ENCODE measurements around the gene COL4A1. TPM values are rescaled to one million over a fixed set of nuclear protein-coding genes. Genes with fewer than 3 reads are reported as not detected.
A peak's percentile ranks its signal among the peaks of the same experiment; 100 is the strongest.

Gene COL4A1
- total RNA-seq, 1 donor from 2014 or later: 756 TPM

DNA sequence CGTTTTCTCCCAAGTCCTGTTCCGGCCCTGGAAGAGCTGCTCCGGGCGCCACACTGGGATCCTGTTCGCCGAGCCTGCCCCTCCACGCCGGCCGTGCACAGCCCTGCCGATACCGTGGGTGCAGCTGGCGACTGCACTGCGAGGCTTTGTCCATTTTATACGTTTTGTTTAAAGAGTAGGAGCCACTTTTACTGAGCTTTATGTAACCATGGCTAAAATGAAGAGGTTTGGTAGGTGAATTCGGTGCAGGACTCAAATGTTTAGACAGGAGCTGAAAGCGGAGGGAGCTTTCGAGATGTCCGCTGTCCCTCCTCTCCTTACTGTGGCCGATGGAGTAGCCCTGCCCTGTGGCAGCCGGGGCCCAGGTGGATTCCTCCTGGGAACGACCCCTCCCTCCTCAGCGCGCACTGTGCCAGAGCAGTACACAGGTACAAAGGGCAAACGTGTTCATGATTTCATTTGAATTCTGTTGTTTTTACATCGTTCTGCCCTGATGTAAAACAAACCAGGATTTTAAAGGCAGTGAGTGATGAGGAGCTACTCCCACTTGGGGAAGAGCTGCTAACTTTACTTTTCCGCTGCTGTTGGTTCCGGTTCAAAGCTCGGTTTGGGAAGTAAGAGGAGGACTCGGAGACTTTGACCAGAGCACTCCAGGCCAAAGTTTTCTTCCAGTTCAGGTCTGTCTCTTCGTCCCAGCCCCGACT lies 1.9 kb upstream of the COL4A1 start:
- peak in 1 of 2 donors; percentile 64 for DNase-seq (ENCODE audit: low spot score in 2 of 2)
- TF ChIP-seq, protein P1, sequence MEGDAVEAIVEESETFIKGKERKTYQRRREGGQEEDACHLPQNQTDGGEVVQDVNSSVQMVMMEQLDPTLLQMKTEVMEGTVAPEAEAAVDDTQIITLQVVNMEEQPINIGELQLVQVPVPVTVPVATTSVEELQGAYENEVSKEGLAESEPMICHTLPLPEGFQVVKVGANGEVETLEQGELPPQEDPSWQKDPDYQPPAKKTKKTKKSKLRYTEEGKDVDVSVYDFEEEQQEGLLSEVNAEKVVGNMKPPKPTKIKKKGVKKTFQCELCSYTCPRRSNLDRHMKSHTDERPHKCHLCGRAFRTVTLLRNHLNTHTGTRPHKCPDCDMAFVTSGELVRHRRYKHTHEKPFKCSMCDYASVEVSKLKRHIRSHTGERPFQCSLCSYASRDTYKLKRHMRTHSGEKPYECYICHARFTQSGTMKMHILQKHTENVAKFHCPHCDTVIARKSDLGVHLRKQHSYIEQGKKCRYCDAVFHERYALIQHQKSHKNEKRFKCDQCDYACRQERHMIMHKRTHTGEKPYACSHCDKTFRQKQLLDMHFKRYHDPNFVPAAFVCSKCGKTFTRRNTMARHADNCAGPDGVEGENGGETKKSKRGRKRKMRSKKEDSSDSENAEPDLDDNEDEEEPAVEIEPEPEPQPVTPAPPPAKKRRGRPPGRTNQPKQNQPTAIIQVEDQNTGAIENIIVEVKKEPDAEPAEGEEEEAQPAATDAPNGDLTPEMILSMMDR (IDR thresholded peaks at IDR 0.05): no peak

DNA sequence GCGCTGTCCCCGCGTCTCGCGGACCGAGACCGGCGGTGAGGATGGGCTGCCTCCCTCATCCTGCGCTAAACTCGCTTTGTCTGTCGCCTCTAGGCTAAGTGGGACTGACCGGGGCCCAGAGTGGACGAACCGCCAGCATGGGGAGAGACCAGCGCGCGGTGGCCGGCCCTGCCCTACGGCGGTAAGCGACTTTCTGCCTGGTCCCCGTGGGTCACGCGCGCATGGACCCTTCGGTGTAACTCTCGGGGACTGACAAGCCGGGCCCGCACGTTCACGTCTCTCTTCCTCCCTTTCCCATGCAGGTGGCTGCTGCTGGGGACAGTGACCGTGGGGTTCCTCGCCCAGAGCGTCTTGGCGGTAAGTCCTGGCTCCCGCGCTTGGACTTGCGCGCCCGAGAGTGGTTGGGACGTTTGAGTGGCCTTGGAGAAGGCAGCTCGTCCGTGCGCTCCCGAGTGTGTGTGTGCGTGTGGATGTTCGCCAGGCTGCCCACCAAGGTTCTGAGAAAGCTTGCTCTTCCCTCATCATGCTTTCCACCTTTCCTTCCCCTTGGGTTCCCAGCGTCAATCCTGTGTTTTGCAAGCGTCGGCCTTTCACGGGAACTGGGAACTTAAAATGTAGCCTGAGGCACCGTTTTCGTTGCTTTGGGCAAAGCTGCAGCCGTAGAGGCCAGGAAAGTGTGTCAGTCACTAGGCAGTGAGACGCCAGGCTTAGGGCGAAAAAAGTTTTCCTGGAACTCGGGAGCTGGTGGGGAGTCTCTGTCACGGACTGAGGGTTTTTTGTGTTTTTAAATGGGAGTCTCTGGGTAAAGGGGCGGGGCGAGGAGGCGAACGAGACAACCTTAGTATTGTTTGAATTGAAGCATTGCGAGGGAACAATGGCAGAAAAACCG lies 1.1 kb upstream of the COL4A1 start:
- peak in 1 of 2 donors; percentile 70 for DNase-seq (ENCODE audit: low spot score in 2 of 2)
- Histone ChIP-seq H3K4me1 (peaks cover 15 to 40% of the 10 kb centered on the region in 2 donors), H3K9me3 (no peaks in the 10 kb centered on the region), H3K36me3 (peaks cover 14 to 18% of the 10 kb centered on the region in 2 donors), H3K4me3 (peak overlapping the region; percentile 84), H3K27me3 (no peaks in the 10 kb centered on the region), H3K27ac (peak overlapping the region; percentile 95 to 99)
- intact Hi-C loops (cut with DNase I): loop anchor here (2.0 to 5.0 kb wide), 2 partner anchors 33 to 76 kb away; no protein-coding TSS in a partner anchor
- TF ChIP-seq, protein P1 (IDR thresholded peaks at IDR 0.05): no peak

More for the DNA sequence above, 1.9 kb upstream of the COL4A1 start:
- H3K27me3 ChIP-seq: no peaks in the 10 kb centered on the region
- H3K27ac ChIP-seq: peak overlapping the region; percentile 95 to 99
- intact Hi-C loops (cut with DNase I): loop anchor here (5.0 kb wide), 1 partner anchor 77 kb away; no protein-coding TSS in a partner anchor
- H3K9me3 ChIP-seq: no peaks in the 10 kb centered on the region
- H3K36me3 ChIP-seq: peaks cover 15 to 20% of the 10 kb centered on the region in 2 donors
- peak overlapping the region; percentile 84 for H3K4me3 ChIP-seq
- peaks cover 13 to 35% of the 10 kb centered on the region in 2 donors for H3K4me1 ChIP-seq

DNA sequence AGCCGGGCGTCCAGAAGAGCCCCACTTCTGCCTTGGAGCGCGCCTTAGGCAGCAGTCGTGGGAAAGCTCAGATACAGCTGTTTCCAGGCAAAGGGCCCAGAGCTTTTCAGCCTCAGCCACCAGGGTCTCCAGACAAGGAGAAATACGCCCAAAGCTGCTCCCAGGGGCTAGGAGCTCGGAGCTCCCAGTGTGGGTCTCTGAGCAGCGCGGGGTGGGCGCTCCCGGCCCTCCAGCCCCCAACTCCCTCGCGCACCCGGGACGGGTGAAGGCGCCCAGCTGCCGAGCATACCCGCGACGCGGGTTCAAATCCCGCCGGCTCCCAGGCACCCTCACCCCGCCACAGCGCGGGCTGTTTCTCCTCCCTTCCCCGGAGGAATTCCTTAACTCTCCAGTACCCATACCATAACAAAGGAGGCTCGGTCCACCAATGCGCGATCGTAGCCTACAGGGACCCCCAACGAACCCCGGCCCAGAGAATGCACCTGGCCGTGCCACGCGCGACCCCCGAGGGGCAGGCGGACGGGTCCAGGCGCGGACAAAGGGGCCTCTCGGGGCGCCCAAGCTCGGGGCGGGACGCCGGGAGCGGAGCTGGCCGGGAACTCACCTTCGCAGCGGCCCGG lies 507 bp downstream of the COL4A1 start:
- no peaks in the 10 kb centered on the region for H3K9me3 ChIP-seq
- intact Hi-C loops (cut with DNase I): loop anchor here (2.0 to 5.0 kb wide), 2 partner anchors 34 to 74 kb away; no protein-coding TSS in a partner anchor
- H3K4me1 ChIP-seq: peaks cover 13 to 32% of the 10 kb centered on the region in 2 donors
- peak overlapping the region; percentile 84 for H3K4me3 ChIP-seq
- no peaks in the 10 kb centered on the region for H3K27me3 ChIP-seq
- DNase-seq (ENCODE audit: low spot score in 2 of 2): peak in 1 of 2 donors; percentile 67
- TF ChIP-seq, protein P1 (IDR thresholded peaks at IDR 0.05): no peak
- peaks cover 13 to 18% of the 10 kb centered on the region in 2 donors for H3K36me3 ChIP-seq
- H3K27ac ChIP-seq: peak overlapping the region; percentile 95 to 99

DNA sequence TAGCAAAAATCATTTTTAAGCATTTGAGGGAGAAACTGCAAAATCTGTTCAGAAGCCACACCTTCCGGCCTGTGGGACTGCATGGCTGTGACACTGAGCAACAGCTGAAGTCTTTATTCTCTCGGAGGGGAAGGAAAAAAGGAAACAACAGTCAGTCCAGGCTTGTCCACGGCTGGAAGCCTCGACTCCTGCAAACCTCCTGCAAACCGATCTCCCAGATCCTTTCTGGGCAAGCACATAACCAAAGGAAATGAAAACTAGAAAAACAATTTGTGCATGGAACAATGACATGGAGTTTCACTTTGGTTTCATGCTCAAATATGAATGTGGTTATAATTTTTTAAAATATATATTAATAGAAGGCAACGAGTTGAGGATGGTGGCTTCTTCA lies 1.0 kb downstream of the COL4A1 start:
- DNase-seq (ENCODE audit: low spot score in 2 of 2): no peak
- TF ChIP-seq, protein P1 (IDR thresholded peaks at IDR 0.05): no peak
- intact Hi-C loops (cut with DNase I): loop anchor here (2.0 to 5.0 kb wide), 2 partner anchors 35 to 74 kb away; no protein-coding TSS in a partner anchor
- Histone ChIP-seq H3K27me3 (no peaks in the 10 kb centered on the region), H3K4me1 (peaks cover 8 to 29% of the 10 kb centered on the region in 2 donors), H3K36me3 (peaks cover 8 to 15% of the 10 kb centered on the region in 2 donors), H3K4me3 (peak overlapping the region; percentile 84), H3K9me3 (no peaks in the 10 kb centered on the region), H3K27ac (peak overlapping the region; percentile 95 to 99)

DNA sequence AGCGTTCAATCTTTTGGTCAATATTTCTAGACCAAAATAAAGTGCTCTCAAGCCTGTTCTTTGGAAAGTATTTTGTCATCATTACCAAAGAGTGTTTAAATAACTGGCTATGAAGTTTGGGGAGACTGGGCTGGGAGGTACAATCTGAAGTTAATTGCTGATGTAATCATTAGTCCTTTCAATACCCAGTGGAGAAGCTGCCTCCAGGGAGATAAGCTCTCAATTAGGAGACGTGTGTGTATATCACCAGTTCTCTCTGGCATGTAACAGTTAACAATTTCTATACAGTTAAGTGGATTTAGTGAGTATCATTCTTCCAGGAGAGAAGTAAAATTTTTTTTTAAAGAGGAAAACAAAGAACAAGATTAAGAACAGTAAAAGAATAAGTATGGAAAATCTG lies 1.4 kb downstream of the COL4A1 start:
- intact Hi-C loops (cut with DNase I): loop anchor here (5.0 kb wide), 1 partner anchor 73 kb away; no protein-coding TSS in a partner anchor
- no peaks in the 10 kb centered on the region for H3K9me3 ChIP-seq
- peaks cover 4 to 13% of the 10 kb centered on the region in 2 donors for H3K36me3 ChIP-seq
- DNase-seq (ENCODE audit: low spot score in 2 of 2): no peak
- H3K4me1 ChIP-seq: peaks cover 8 to 27% of the 10 kb centered on the region in 2 donors
- peak overlapping the region; percentile 84 for H3K4me3 ChIP-seq
- H3K27ac ChIP-seq: peak overlapping the region; percentile 95 to 99
- TF ChIP-seq, protein P1 (IDR thresholded peaks at IDR 0.05): no peak
- no peaks in the 10 kb centered on the region for H3K27me3 ChIP-seq

All from ascending aorta (tissue), 2 donors.